AG04450 (cell line): ENCODE data around the gene FUOM. TPM values are rescaled to one million over a fixed set of nuclear protein-coding genes. Genes with fewer than 3 reads are reported as not detected.

Experiments used
- CTCF ChIA-PET: fragments of 300-600, 350-600 bp; formaldehyde crosslinking; extraction: SDS; loops from one replicate; lab custom pipeline; 2022; ENCODE audit warnings: antibody characterized with exemption, inconsistent platforms; lab: Charles Lee
- POLR2A ChIA-PET: fragments of 350-600 bp; formaldehyde crosslinking; extraction: SDS; loops from one replicate; lab custom pipeline; 2021; ENCODE audit warnings: antibody characterized with exemption, inconsistent platforms; lab: Yijun Ruan, JAX
- DNase-seq: peaks from one replicate; pipeline ENCODE4 v3.0.0-alpha.2; 2011; ENCODE audit warnings: low read depth, low spot score
- H3K27ac ChIP-seq: one replicate; pipeline ENCODE4 v1.5.1; 2012; ENCODE audit warnings: low read depth, low read length, control low read depth
- H3K27me3 ChIP-seq: one replicate; pipeline ENCODE4 v1.6.0; 2012; ENCODE audit warnings: low read length; ENCODE audit not compliant: control insufficient read depth, insufficient read depth
- H3K4me3 ChIP-seq: 2 replicates; pipeline ENCODE4 v1.5.1; 2011; ENCODE audit warnings: mild to moderate bottlenecking, low read depth, low read length, control low read depth
- H3K9me3 ChIP-seq: 2 replicates; pipeline ENCODE4 v1.5.1; 2012; ENCODE audit warnings: low read length; ENCODE audit not compliant: control insufficient read depth, insufficient read depth
- polyA plus RNA-seq: library from polyadenylated mRNA; depleted of rRNA; stranded (reverse); fragments of >200 nt; gene quantifications from 2 replicates; pipeline ENCODE4 v1.2.3, GENCODE V29; 2011
- TF ChIP-seq, protein P1 (sequence below): IDR thresholded peaks from 2 replicates; pipeline ENCODE4 v1.5.1; 2011; ENCODE audit warnings: low read depth, low read length, control low read depth, inconsistent platforms

The FUOM gene
- polyA plus RNA-seq, 1 experiment: 17.8 TPM

DNA sequence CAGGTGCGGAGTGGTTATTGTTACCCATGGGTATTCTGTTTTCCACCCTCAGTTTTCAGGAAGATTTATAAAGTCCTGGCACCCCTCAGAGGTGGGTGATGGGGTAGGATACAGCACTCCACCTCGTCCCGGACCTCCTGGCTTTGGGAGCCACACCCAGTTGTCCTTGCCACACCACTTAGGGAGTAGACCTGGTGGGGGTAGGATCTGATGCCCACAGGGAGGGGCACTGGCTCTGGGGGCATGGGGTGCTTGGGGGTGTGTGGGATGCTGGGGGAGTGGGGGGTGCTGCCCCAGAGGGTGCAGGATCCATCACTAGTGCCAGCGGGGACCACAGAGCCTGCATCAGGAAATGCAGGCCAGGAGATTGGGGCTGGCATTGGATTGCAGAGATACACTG lies 44.6 kb downstream of the FUOM start:
- Histone ChIP-seq H3K9me3 (peaks cover 14% of the 10 kb centered on the region), H3K27me3 (no peaks in the 10 kb centered on the region), H3K27ac (no peak overlapping the region), H3K4me3 (no peak overlapping the region)
- TF ChIP-seq, protein P1, sequence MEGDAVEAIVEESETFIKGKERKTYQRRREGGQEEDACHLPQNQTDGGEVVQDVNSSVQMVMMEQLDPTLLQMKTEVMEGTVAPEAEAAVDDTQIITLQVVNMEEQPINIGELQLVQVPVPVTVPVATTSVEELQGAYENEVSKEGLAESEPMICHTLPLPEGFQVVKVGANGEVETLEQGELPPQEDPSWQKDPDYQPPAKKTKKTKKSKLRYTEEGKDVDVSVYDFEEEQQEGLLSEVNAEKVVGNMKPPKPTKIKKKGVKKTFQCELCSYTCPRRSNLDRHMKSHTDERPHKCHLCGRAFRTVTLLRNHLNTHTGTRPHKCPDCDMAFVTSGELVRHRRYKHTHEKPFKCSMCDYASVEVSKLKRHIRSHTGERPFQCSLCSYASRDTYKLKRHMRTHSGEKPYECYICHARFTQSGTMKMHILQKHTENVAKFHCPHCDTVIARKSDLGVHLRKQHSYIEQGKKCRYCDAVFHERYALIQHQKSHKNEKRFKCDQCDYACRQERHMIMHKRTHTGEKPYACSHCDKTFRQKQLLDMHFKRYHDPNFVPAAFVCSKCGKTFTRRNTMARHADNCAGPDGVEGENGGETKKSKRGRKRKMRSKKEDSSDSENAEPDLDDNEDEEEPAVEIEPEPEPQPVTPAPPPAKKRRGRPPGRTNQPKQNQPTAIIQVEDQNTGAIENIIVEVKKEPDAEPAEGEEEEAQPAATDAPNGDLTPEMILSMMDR: no peak
- DNase-seq: no peak
- CTCF ChIA-PET: interaction anchor here (1.0 kb wide), 1 partner anchor 11 kb away, joined by 3 read pairs; no protein-coding TSS in a partner anchor
- POLR2A ChIA-PET: no interaction called here

DNA sequence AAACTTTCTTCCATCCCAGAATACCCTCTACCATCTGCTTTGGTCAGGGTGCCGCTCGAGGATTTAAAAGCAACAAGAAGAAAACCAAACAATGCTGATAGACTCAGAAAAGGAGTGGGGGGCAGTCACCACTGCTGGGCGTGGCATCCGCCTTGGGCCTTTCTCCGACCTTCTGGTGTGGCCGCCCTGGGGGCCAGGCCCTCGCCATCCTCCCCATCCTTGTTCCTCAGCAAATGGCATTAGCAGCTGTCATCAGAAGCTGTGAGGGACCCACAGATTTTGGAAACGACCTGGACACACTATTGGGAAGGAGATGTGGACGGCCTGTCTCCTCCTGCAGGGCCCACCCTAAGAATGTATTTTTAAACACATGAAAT lies 45.1 kb downstream of the FUOM start:
- Histone ChIP-seq H3K27ac (no peak overlapping the region), H3K4me3 (no peak overlapping the region), H3K9me3 (peaks cover 14% of the 10 kb centered on the region), H3K27me3 (no peaks in the 10 kb centered on the region)
- no peak for DNase-seq
- ChIA-PET POLR2A (no interaction called here), CTCF (no interaction called here)
- TF ChIP-seq, protein P1: no peak

DNA sequence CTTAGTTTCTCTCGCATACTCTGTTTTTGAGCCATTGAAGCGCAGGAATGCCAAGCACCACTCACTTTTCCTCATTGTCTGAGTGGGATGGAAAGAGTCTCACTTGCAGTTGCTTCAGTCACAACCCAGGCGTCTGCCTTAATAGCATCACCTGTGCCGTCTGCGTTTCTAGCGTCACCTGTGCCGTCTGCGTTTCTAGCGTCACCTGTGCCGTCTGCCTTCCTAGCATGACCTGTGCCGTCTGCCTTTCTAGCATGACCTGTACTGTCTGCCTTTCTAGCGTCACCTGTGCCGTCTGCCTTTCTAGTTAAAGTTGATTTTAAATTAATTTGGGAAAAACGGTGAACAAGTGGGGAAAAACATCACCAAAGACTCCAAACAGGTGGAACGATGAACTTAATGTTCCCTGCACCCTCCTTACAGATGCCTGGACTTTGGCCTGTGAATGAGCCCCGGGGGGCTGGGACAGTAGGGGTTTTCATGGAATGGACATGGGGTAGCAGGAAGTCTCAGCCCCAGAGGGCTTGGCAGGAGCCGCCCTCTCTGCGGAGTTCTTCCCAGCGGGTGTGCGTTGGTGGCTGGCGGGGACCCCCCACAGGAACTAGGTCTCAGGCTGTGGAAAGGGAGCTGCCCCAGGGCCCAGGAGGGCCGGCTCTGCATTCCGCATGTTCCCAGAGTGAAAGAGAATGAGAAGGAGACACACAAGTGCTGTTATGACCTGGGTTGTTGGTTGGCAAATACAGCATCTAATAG lies 45.6 kb downstream of the FUOM start:
- Histone ChIP-seq H3K27ac (no peak overlapping the region), H3K27me3 (no peaks in the 10 kb centered on the region), H3K4me3 (no peak overlapping the region), H3K9me3 (peaks cover 14% of the 10 kb centered on the region)
- CTCF ChIA-PET: interaction anchor here (0.6 kb wide), 1 partner anchor 13 kb away, joined by 3 read pairs; no protein-coding TSS in a partner anchor
- POLR2A ChIA-PET: no interaction called here
- TF ChIP-seq, protein P1: no peak
- no peak for DNase-seq

DNA sequence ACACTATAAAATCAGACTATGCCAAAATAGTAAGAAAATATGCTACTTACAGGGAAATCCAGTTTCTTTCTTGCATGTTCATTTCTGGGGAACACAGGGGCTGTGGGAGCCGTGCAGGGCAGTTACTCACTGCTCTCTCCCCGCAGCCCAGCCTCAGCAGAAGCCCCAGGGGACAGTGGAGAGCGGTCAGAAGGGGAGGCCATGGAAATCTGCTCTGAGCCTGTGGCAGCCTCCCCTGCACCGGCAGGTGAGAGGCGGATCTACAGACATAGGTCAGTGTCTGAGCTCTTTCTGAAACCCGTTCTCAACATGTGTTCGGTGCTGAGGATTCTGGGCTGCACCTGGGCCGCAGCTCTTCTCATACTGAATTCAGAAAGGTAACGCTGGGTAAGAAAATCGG lies 46.2 kb downstream of the FUOM start:
- Histone ChIP-seq H3K27ac (no peak overlapping the region), H3K4me3 (no peak overlapping the region), H3K27me3 (no peaks in the 10 kb centered on the region), H3K9me3 (peaks cover 14% of the 10 kb centered on the region)
- POLR2A ChIA-PET: no interaction called here
- CTCF ChIA-PET: interaction anchor here (0.6 to 1.2 kb wide), 2 partner anchors 13 to 18 kb away, joined by 3 to 5 read pairs; no protein-coding TSS in a partner anchor
- TF ChIP-seq, protein P1: no peak
- no peak for DNase-seq

DNA sequence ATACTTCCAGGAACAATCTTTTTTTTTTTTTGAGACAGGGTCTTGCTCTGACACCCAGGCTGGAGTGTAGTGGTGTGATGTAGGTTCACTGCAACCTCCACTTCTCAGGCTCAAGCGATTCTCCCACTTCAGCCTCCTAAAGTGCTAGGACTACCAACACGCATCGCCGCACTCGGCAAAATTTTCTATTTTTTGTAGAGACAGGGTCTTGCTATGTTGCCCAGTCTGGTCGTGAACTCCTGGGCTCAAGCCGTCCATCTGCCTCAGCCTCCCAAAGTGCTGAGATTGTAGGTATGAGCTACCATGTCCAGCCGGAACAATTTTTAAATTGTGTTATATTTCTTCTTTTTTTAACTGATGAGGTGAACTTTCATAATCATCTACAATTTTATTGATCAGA lies 47.0 kb downstream of the FUOM start:
- H3K4me3 ChIP-seq: no peak overlapping the region
- TF ChIP-seq, protein P1: no peak
- ChIA-PET CTCF (interaction anchor here (1.2 kb wide), 1 partner anchor 19 kb away, joined by 5 read pairs; no protein-coding TSS in a partner anchor), POLR2A (no interaction called here)
- no peaks in the 10 kb centered on the region for H3K27me3 ChIP-seq
- no peak for DNase-seq
- no peak overlapping the region for H3K27ac ChIP-seq
- H3K9me3 ChIP-seq: peaks cover 8% of the 10 kb centered on the region
